HEK293T (cell line): ENCODE data around the gene NKIRAS2.
A peak's percentile ranks its signal among the peaks of the same experiment; 100 is the strongest.
"Not testable (repeated sequence)": the region's sequence is repeated elsewhere in the genome, so short reads cannot be mapped to it uniquely, and the experiment has no call there.

Experiments used
- CTCF ChIA-PET: fragments of 350-600 bp; formaldehyde crosslinking; extraction: SDS; loops from one replicate; lab custom pipeline; 2021; ENCODE audit warnings: antibody characterized with exemption, inconsistent platforms; lab: Yijun Ruan, JAX
- POLR2A ChIA-PET: fragments of 350-600 bp; formaldehyde crosslinking; extraction: SDS; loops from one replicate; lab custom pipeline; 2020; ENCODE audit warnings: antibody characterized with exemption, inconsistent platforms; lab: Yijun Ruan, JAX
- DNase-seq: peaks from one replicate; pipeline ENCODE4 v3.0.0; 2012; ENCODE audit warnings: mixed read lengths; ENCODE audit errors: extremely low spot score
- ELF4 ChIP-seq: fragments of 450-650 bp; IDR thresholded peaks from 2 replicates; pipeline ENCODE4 v1.6.1; 2017; ENCODE audit warnings: antibody characterized with exemption
- FOXA1 ChIP-seq: fragments of 450-650 bp; IDR thresholded peaks from 2 replicates; pipeline ENCODE4 v1.6.1; 2016; ENCODE audit warnings: mild to moderate bottlenecking
- FOXK2 ChIP-seq: fragments of 450-650 bp; IDR thresholded peaks from 2 replicates; pipeline ENCODE4 v1.6.1; 2016; ENCODE audit warnings: mild to moderate bottlenecking
- FOXM1 ChIP-seq: fragments of 450-650 bp; IDR thresholded peaks from 2 replicates; pipeline ENCODE4 v1.6.1; 2017; ENCODE audit warnings: mild to moderate bottlenecking, borderline replicate concordance
- HDGF ChIP-seq: fragments of 450-650 bp; IDR thresholded peaks from 2 replicates; pipeline ENCODE4 v1.6.1; 2017; ENCODE audit warnings: antibody characterized with exemption, borderline replicate concordance
- L3MBTL2 ChIP-seq: fragments of 450-650 bp; conservative IDR thresholded peaks from 2 replicates; pipeline ENCODE4 v1.6.1; 2016; ENCODE audit warnings: mild to moderate bottlenecking
- LEF1 ChIP-seq: fragments of 450-650 bp; IDR thresholded peaks from 2 replicates; pipeline ENCODE4 v1.6.1; 2017; ENCODE audit warnings: mild to moderate bottlenecking, borderline replicate concordance
- NFRKB ChIP-seq: fragments of 450-650 bp; IDR thresholded peaks from 2 replicates; pipeline ENCODE4 v1.6.1; 2016; ENCODE audit warnings: mild to moderate bottlenecking, moderate library complexity
- PKNOX1 ChIP-seq: fragments of 450-650 bp; IDR thresholded peaks from 2 replicates; pipeline ENCODE4 v1.6.1; 2016
- SP1 ChIP-seq: fragments of 450-650 bp; IDR thresholded peaks from 2 replicates; pipeline ENCODE4 v1.6.1; 2017
- SUZ12 ChIP-seq: fragments of 450-650 bp; IDR thresholded peaks from 2 replicates; pipeline ENCODE4 v1.6.1; 2016; ENCODE audit warnings: mild to moderate bottlenecking
- TARDBP ChIP-seq: fragments of 450-650 bp; IDR thresholded peaks from 2 replicates; pipeline ENCODE4 v1.6.1; 2016
- ZNF384 ChIP-seq: fragments of 450-650 bp; IDR thresholded peaks from 2 replicates; pipeline ENCODE4 v1.6.1; 2016

NKIRAS2 gene

GRCh38 chr17:42010898-42011516 is 8.9 kb upstream of the NKIRAS2 start:
- ChIA-PET CTCF (no interaction called here), POLR2A (no interaction called here)
- DNase-seq: no peak
- TF ChIP-seq LEF1: no peak
- no peak for TF ChIP-seq HDGF
- TF ChIP-seq SUZ12: no peak

- POLR2A ChIA-PET: interaction anchor here (1.3 to 1.9 kb wide), 2 partner anchors 46 to 82 kb away, joined by 5 to 6 read pairs; partner anchors contain the start of genes CNP and ODAD4
- CTCF ChIA-PET: not testable (repeated sequence)
Measured at GRCh38 chr17:42012363-42012762, 7.5 kb upstream of the NKIRAS2 start.

GRCh38 chr17:42013740-42014139 is 6.2 kb upstream of the NKIRAS2 start:
- CTCF ChIA-PET: not testable (repeated sequence)
- POLR2A ChIA-PET: interaction anchor here (1.2 kb wide), 1 partner anchor 375 kb away, joined by 3 read pairs; the partner anchor contains the start of gene STAT3

More at GRCh38 chr17:42012363-42012762, 7.5 kb upstream of the NKIRAS2 start:
- DNase-seq: not testable (repeated sequence)

GRCh38 chr17:42016411-42016831 is 3.5 kb upstream of the NKIRAS2 start:
- no peak for DNase-seq
- POLR2A ChIA-PET: interaction anchor here (0.9 to 6.9 kb wide), 18 partner anchors 11 to 662 kb away, joined by 3 to 117 read pairs (median 12); partner anchors contain the start of genes CNP, DHX58, KAT2A and P3H4
- TF ChIP-seq ELF4 (no peak), ZNF384 (no peak), LEF1 (no peak), FOXA1 (no peak), HDGF (no peak), NFRKB (no peak), TARDBP (no peak)
- CTCF ChIA-PET: no interaction called here

More at GRCh38 chr17:42013740-42014139, 6.2 kb upstream of the NKIRAS2 start:
- DNase-seq: not testable (repeated sequence)

GRCh38 chr17:42016941-42017865 is 2.7 kb upstream of the NKIRAS2 start, which contains the start of gene DNAJC7:
DNAJC7 (minus strand) TSS chr17:42017439; CDS start chr17:42017416, 23 bp downstream.
- DNase-seq: peak; percentile 93
- TF ChIP-seq L3MBTL2 (peak; percentile 58; the same call in 1 of the 2 replicates), FOXM1 (peak; percentile 60; the same call in 1 of the 2 replicates), HDGF (no peak), TARDBP (no peak), ELF4 (peak; percentile 92)
- POLR2A ChIA-PET: interaction anchor here (0.6 to 6.9 kb wide), 50 partner anchors 9 to 661 kb away, joined by 3 to 117 read pairs (median 5); partner anchors contain the start of genes CAVIN1, CNP, DHX58 and FKBP10
- CTCF ChIA-PET: interaction anchor here (0.8 to 2.2 kb wide), 4 partner anchors 11 to 84 kb away, joined by 4 to 9 read pairs (median 6); partner anchors contain the start of gene CNP

- CTCF ChIA-PET: interaction anchor here (0.5 to 2.2 kb wide), 6 partner anchors 11 to 239 kb away, joined by 3 to 9 read pairs (median 4); partner anchors contain the start of genes C17orf113 and CNP
- no peak for TF ChIP-seq ZNF384
- DNase-seq: no peak
- POLR2A ChIA-PET: interaction anchor here (0.7 to 6.9 kb wide), 51 partner anchors 9 to 660 kb away, joined by 3 to 117 read pairs (median 5); partner anchors contain the start of genes ACLY, CAVIN1, CNP and DHX58
Measured at GRCh38 chr17:42017866-42018200, 2.1 kb upstream of the NKIRAS2 start.

GRCh38 chr17:42018339-42018738 is 1.6 kb upstream of the NKIRAS2 start:
- ChIA-PET POLR2A (interaction anchor here (0.7 to 6.9 kb wide), 34 partner anchors 9 to 405 kb away, joined by 3 to 117 read pairs (median 6); partner anchors contain the start of genes ACLY, CAVIN1, CNP and DHX58), CTCF (interaction anchor here (0.5 to 2.2 kb wide), 7 partner anchors 10 to 240 kb away, joined by 3 to 9 read pairs (median 4); partner anchors contain the start of genes C17orf113 and CNP)
- TF ChIP-seq FOXM1: no peak
- no peak for TF ChIP-seq LEF1
- TF ChIP-seq SP1: no peak
- TF ChIP-seq FOXK2: no peak
- no peak for DNase-seq

- TF ChIP-seq NFRKB (no peak), PKNOX1 (no peak)
- no peak for DNase-seq
- ChIA-PET POLR2A (interaction anchor here (0.7 to 6.9 kb wide), 21 partner anchors 8 to 287 kb away, joined by 3 to 117 read pairs (median 7); partner anchors contain the start of genes ACLY, CNP, DHX58 and KAT2A), CTCF (interaction anchor here (1.1 to 2.2 kb wide), 3 partner anchors 26 to 73 kb away, joined by 3 to 9 read pairs (median 4); partner anchors contain the start of gene CNP)
Measured at GRCh38 chr17:42018988-42019387, 902 bp upstream of the NKIRAS2 start.

- CTCF ChIA-PET: interaction anchor here (0.5 to 2.0 kb wide), 4 partner anchors 57 to 169 kb away, joined by 3 to 10 read pairs (median 3); no protein-coding TSS in a partner anchor
- POLR2A ChIA-PET: interaction anchor here (1.1 to 6.9 kb wide), 11 partner anchors 8 to 100 kb away, joined by 3 to 117 read pairs (median 7); partner anchors contain the start of genes CNP, KAT2A and ZNF385C
- DNase-seq: not testable (repeated sequence)
Measured at GRCh38 chr17:42020845-42021244, 955 bp downstream of the NKIRAS2 start.
